Ascending aorta (tissue), 2 donors: ENCODE results near the gene LGI2. TPM values are rescaled to one million over a fixed set of nuclear protein-coding genes. Genes with fewer than 3 reads are reported as not detected.

Experiments
- DNase-seq, 2 donors: peaks; one replicate each; pipeline ENCODE4 v3.0.0-alpha.2; 2019; ENCODE audit warnings: low spot score in 2 of 2
- H3K27ac ChIP-seq, 2 donors: fragments of 200-600 bp; sonication (generic); one replicate each; pipeline ENCODE4 v1.5.1; 2016 to 2017; ENCODE audit warnings: mild to moderate bottlenecking in 1 of 2
- H3K27me3 ChIP-seq: fragments of 200-600 bp; sonication (generic); one replicate; pipeline ENCODE4 v1.5.1; 2017
- H3K36me3 ChIP-seq, 2 donors: fragments of 200-600 bp; sonication (generic); one replicate each; pipeline ENCODE4 v1.5.1; 2016
- H3K4me1 ChIP-seq, 2 donors: fragments of 200-600 bp; sonication (generic); one replicate each; pipeline ENCODE4 v1.5.1; 2016 to 2017; ENCODE audit warnings: mild to moderate bottlenecking in 1 of 2
- H3K4me3 ChIP-seq, 2 donors: fragments of 200-600 bp; sonication (generic); one replicate each; pipeline ENCODE4 v1.5.1; 2016 to 2017; ENCODE audit warnings: mild to moderate bottlenecking in 1 of 2
- H3K9me3 ChIP-seq, 2 donors: fragments of 200-600 bp; sonication (generic); one replicate each; pipeline ENCODE4 v1.5.1; 2016
- CTCF ChIP-seq, 3 experiments: fragments of 200-600 bp in 2 of 3; fragments of 450-650 bp in 1 of 3; sonication (generic) in 2 of 3; IDR thresholded peaks; one replicate each; pipeline ENCODE4 v1.5.1; 2016 to 2019; ENCODE audit warnings: antibody characterized with exemption in 3 of 3, mild to moderate bottlenecking in 1 of 3, moderate library complexity in 1 of 3
- intact Hi-C: fragments of 100-400 bp; cut with DNase I; formaldehyde crosslinking; loops from one replicate; pipeline ENCODE4 v1.15.1; 2023
- total RNA-seq: library from RNA; depleted of rRNA; stranded (reverse); fragments of >200 nt; gene quantifications from one replicate; pipeline ENCODE4 v1.1.0, GENCODE V29; 2016

The LGI2 gene
- total RNA-seq, 1 donor from 2014 or later, result 2.2 TPM

- Histone ChIP-seq H3K4me1 (no peaks in the 10 kb centered on the region), H3K36me3 (no peaks in the 10 kb centered on the region), H3K9me3 (no peaks in the 10 kb centered on the region), H3K27me3 (no peaks in the 10 kb centered on the region), H3K4me3 (no peak overlapping the region), H3K27ac (no peak overlapping the region)
- intact Hi-C loops, result no loop called here
- no peak for DNase-seq
- no peak for TF ChIP-seq CTCF (IDR thresholded peaks at IDR 0.05)
Measured at GRCh38 chr4:24963277-24963676, 67.5 kb downstream of the LGI2 start.

GRCh38 chr4:24957886-24958285, 72.9 kb downstream of the LGI2 start:
- TF ChIP-seq CTCF (IDR thresholded peaks at IDR 0.05), result no peak
- intact Hi-C loops, result no loop called here
- Histone ChIP-seq H3K4me3 (no peak overlapping the region), H3K9me3 (peaks cover 0 to 4% of the 10 kb centered on the region in 2 donors), H3K27ac (no peak overlapping the region), H3K27me3 (no peaks in the 10 kb centered on the region), H3K36me3 (no peaks in the 10 kb centered on the region), H3K4me1 (no peaks in the 10 kb centered on the region)
- no peak for DNase-seq

GRCh38 chr4:24956763-24957162, 74.0 kb downstream of the LGI2 start:
- Histone ChIP-seq H3K4me3 (no peak overlapping the region), H3K4me1 (no peaks in the 10 kb centered on the region), H3K9me3 (peaks cover 0 to 4% of the 10 kb centered on the region in 2 donors), H3K27ac (no peak overlapping the region), H3K36me3 (no peaks in the 10 kb centered on the region), H3K27me3 (no peaks in the 10 kb centered on the region)
- no peak for DNase-seq
- intact Hi-C loops, result no loop called here
- no peak for TF ChIP-seq CTCF (IDR thresholded peaks at IDR 0.05)

GRCh38 chr4:24956091-24956490, 74.7 kb downstream of the LGI2 start:
- H3K9me3 ChIP-seq, result peaks cover 0 to 4% of the 10 kb centered on the region in 2 donors

GRCh38 chr4:24952667-24953066, 78.1 kb downstream of the LGI2 start:
- no peak for TF ChIP-seq CTCF (IDR thresholded peaks at IDR 0.05)
- H3K27ac ChIP-seq, result no peak overlapping the region
- intact Hi-C loops, result no loop called here
- H3K27me3 ChIP-seq, result no peaks in the 10 kb centered on the region
- H3K4me3 ChIP-seq, result no peak overlapping the region
- DNase-seq, result no peak
- H3K4me1 ChIP-seq, result no peaks in the 10 kb centered on the region
- H3K9me3 ChIP-seq, result peaks cover 0 to 4% of the 10 kb centered on the region in 2 donors
- no peaks in the 10 kb centered on the region for H3K36me3 ChIP-seq

More at GRCh38 chr4:24956091-24956490, 74.7 kb downstream of the LGI2 start:
- TF ChIP-seq CTCF (IDR thresholded peaks at IDR 0.05), result no peak
- intact Hi-C loops, result no loop called here
- no peak overlapping the region for H3K27ac ChIP-seq
- no peaks in the 10 kb centered on the region for H3K36me3 ChIP-seq
- H3K27me3 ChIP-seq, result no peaks in the 10 kb centered on the region
- no peak for DNase-seq
- no peaks in the 10 kb centered on the region for H3K4me1 ChIP-seq
- no peak overlapping the region for H3K4me3 ChIP-seq

GRCh38 chr4:24949970-24950369, 80.8 kb downstream of the LGI2 start:
- DNase-seq, result no peak
- no peak for TF ChIP-seq CTCF (IDR thresholded peaks at IDR 0.05)
- H3K4me1 ChIP-seq, result no peaks in the 10 kb centered on the region
- intact Hi-C loops, result no loop called here
- no peaks in the 10 kb centered on the region for H3K36me3 ChIP-seq
- H3K9me3 ChIP-seq, result peaks cover 0 to 4% of the 10 kb centered on the region in 2 donors
- H3K4me3 ChIP-seq, result no peak overlapping the region
- no peaks in the 10 kb centered on the region for H3K27me3 ChIP-seq
- H3K27ac ChIP-seq, result no peak overlapping the region
